Measurements from ENCODE around the gene LMNB1. TPM values are rescaled to one million over a fixed set of nuclear protein-coding genes. Genes with fewer than 3 reads are reported as not detected.
"Not testable (repeated sequence)": the region's sequence is repeated elsewhere in the genome, so short reads cannot be mapped to it uniquely, and the experiment has no call there.

LMNB1 gene
- total RNA-seq, 1 experiment from 2014 or later = 220 TPM

- H3K36me3 Mint-ChIP-seq = no peaks in the 10 kb centered on the region
- H3K4me3 Mint-ChIP-seq = no peak overlapping the region
- ATAC-seq = no peak
- TF ChIP-seq ZNF219 (CRISPR knock-in tag; IDR thresholded peaks at IDR 0.05; ENCODE audit: borderline replicate concordance) (no peak), ERG (CRISPR knock-in tag; IDR thresholded peaks at IDR 0.05) (no peak), EMX1 (CRISPR knock-in tag; IDR thresholded peaks at IDR 0.05) (no peak), MYBL2 (CRISPR knock-in tag; IDR thresholded peaks at IDR 0.05) (no peak), KAT7 (CRISPR knock-in tag; IDR thresholded peaks at IDR 0.05; ENCODE audit: borderline replicate concordance) (no peak), FOXP1 (CRISPR knock-in tag; IDR thresholded peaks at IDR 0.05; ENCODE audit: borderline replicate concordance) (no peak), NFYB (CRISPR knock-in tag; conservative IDR thresholded peaks at IDR 0.05; ENCODE audit: low read depth) (no peak), TEAD4 (CRISPR knock-in tag; IDR thresholded peaks at IDR 0.05) (no peak), ATF3 (CRISPR knock-in tag; conservative IDR thresholded peaks at IDR 0.05) (no peak), MXD4 (CRISPR knock-in tag; IDR thresholded peaks at IDR 0.05; ENCODE audit: borderline replicate concordance) (no peak), ZNF396 (CRISPR knock-in tag; IDR thresholded peaks at IDR 0.05; ENCODE audit: borderline replicate concordance) (no peak), ESRRA (CRISPR knock-in tag; IDR thresholded peaks at IDR 0.05; ENCODE audit: borderline replicate concordance) (no peak), ZNF281 (CRISPR knock-in tag; IDR thresholded peaks at IDR 0.05) (no peak), CBFB (CRISPR knock-in tag; IDR thresholded peaks at IDR 0.05; ENCODE audit: low read depth) (no peak)
- CTCF ChIA-PET = interaction anchor here (0.6 kb wide), 1 partner anchor 269 kb away, joined by 7 read pairs; no protein-coding TSS in a partner anchor
- H3K9me3 Mint-ChIP-seq = peaks cover 7% of the 10 kb centered on the region
- no peak overlapping the region for H3K27ac Mint-ChIP-seq
- DNase-seq (ENCODE audit: low spot score) = no peak
- no peaks in the 10 kb centered on the region for H3K27me3 Mint-ChIP-seq (ENCODE audit: low read depth)
- POLR2A ChIA-PET = interaction anchor here (0.7 kb wide), 2 partner anchors 96 to 930 kb away, joined by 3 read pairs; no protein-coding TSS in a partner anchor
- H3K4me1 Mint-ChIP-seq = no peaks in the 10 kb centered on the region
Observed at GRCh38 chr5:126769703-126770102, 7.2 kb upstream of the LMNB1 start.

GRCh38 chr5:126773536-126773935 is 3.4 kb upstream of the LMNB1 start:
- ATAC-seq; H3K36me3 Mint-ChIP-seq; H3K27ac Mint-ChIP-seq; CTCF ChIA-PET; H3K4me1 Mint-ChIP-seq; H3K27me3 Mint-ChIP-seq (ENCODE audit: low read depth); DNase-seq (ENCODE audit: low spot score); H3K4me3 Mint-ChIP-seq; H3K9me3 Mint-ChIP-seq: not testable (repeated sequence)
- POLR2A ChIA-PET = interaction anchor here (0.6 to 0.7 kb wide), 2 partner anchors 15 to 50 kb away, joined by 3 read pairs; no protein-coding TSS in a partner anchor

- POLR2A ChIA-PET = interaction anchor here (5.0 kb wide), 1 partner anchor 95 kb away, joined by 62 read pairs; no protein-coding TSS in a partner anchor
- peaks cover 16% of the 10 kb centered on the region for H3K4me1 Mint-ChIP-seq
- H3K36me3 Mint-ChIP-seq; H3K4me3 Mint-ChIP-seq; ATAC-seq; H3K27me3 Mint-ChIP-seq (ENCODE audit: low read depth); DNase-seq (ENCODE audit: low spot score); H3K9me3 Mint-ChIP-seq; H3K27ac Mint-ChIP-seq: not testable (repeated sequence)
- CTCF ChIA-PET = interaction anchor here (1.2 kb wide), 1 partner anchor 99 kb away, joined by 3 read pairs; no protein-coding TSS in a partner anchor
Observed at GRCh38 chr5:126774595-126774994, 2.3 kb upstream of the LMNB1 start.

All from WTC11 (cell line).